BLaER1 treated with 17β-estradiol and CSF1 and Interleukin-3, amounts not matched to agents 10 nM and 100 nM (cell line): ENCODE data around the gene ZNF107.

ENCODE experiments used
- H3K27ac ChIP-seq, 11 experiments: shearing (Covaris generic); formaldehyde crosslinking; 2 replicates each; pipeline ENCODE4 v1.8.1; 2022
- H3K27me3 ChIP-seq, 11 experiments: shearing (Covaris generic); formaldehyde crosslinking; 2 replicates each; pipeline ENCODE4 v1.8.1; 2022
- H3K36me3 ChIP-seq, 11 experiments: shearing (Covaris generic); formaldehyde crosslinking; 2 replicates each; pipeline ENCODE4 v1.8.1; 2022
- H3K4me1 ChIP-seq, 10 experiments: shearing (Covaris generic); formaldehyde crosslinking; 2 replicates each; pipeline ENCODE4 v1.8.1; 2022
- H3K4me2 ChIP-seq, 11 experiments: shearing (Covaris generic); formaldehyde crosslinking; 2 replicates each; pipeline ENCODE4 v1.8.1; 2022
- H3K4me3 ChIP-seq, 10 experiments: shearing (Covaris generic); formaldehyde crosslinking; 2 replicates each; pipeline ENCODE4 v1.8.1; 2022
- H3K9ac ChIP-seq, 11 experiments: shearing (Covaris generic); formaldehyde crosslinking; 2 replicates each; pipeline ENCODE4 v1.8.1; 2022
- H3K9me3 ChIP-seq, 11 experiments: shearing (Covaris generic); formaldehyde crosslinking; replicated peaks in 1 of 11; 2 replicates each; pipeline ENCODE4 v1.8.1; 2022
- H4K20me1 ChIP-seq, 11 experiments: shearing (Covaris generic); formaldehyde crosslinking; 2 replicates each; pipeline ENCODE4 v1.8.1; 2022
- Cebpa-rat ChIP-seq, 11 experiments: shearing (Covaris generic); IDR thresholded peaks; 2 replicates each; pipeline ENCODE4 v1.8.1; 2022

The ZNF107 gene

GRCh38 chr7:64630496-64630895 is 35.4 kb upstream of the ZNF107 start:
- no peak overlapping the region for H3K27ac ChIP-seq
- no peaks in the 10 kb centered on the region for H3K36me3 ChIP-seq
- TF ChIP-seq Cebpa-rat (IDR thresholded peaks at IDR 0.05): no peak
- no peak overlapping the region for H3K4me2 ChIP-seq
- no peaks in the 10 kb centered on the region for H3K27me3 ChIP-seq
- H3K4me3 ChIP-seq: no peak overlapping the region
- H3K9ac ChIP-seq: no peak overlapping the region
- no peaks in the 10 kb centered on the region for H4K20me1 ChIP-seq
- H3K9me3 ChIP-seq: peaks cover 0 to 5% (median 0%) of the 10 kb centered on the region in 11 experiments; a peak in 2 of 22 replicates
- no peaks in the 10 kb centered on the region for H3K4me1 ChIP-seq

GRCh38 chr7:64632029-64632428 is 33.9 kb upstream of the ZNF107 start:
- Histone ChIP-seq H3K4me1 (no peaks in the 10 kb centered on the region), H3K9me3 (peaks cover 0 to 20% (median 4%) of the 10 kb centered on the region in 11 experiments; a peak in 5 of 22 replicates), H3K4me2 (no peak overlapping the region), H3K9ac (no peak overlapping the region), H3K4me3 (no peak overlapping the region), H3K27ac (no peak overlapping the region), H3K36me3 (no peaks in the 10 kb centered on the region), H3K27me3 (no peaks in the 10 kb centered on the region), H4K20me1 (no peaks in the 10 kb centered on the region)
- TF ChIP-seq Cebpa-rat (IDR thresholded peaks at IDR 0.05): peak in 1 of 11 experiments; percentile 46; a peak in 2 of 22 replicates

- no peak overlapping the region for H3K4me2 ChIP-seq
- H3K27ac ChIP-seq: no peak overlapping the region
- H3K9ac ChIP-seq: no peak overlapping the region
- H3K4me3 ChIP-seq: no peak overlapping the region
- H3K27me3 ChIP-seq: no peaks in the 10 kb centered on the region
- no peaks in the 10 kb centered on the region for H4K20me1 ChIP-seq
- H3K9me3 ChIP-seq: peaks cover 0 to 20% (median 4%) of the 10 kb centered on the region in 11 experiments; a peak in 5 of 22 replicates
- no peaks in the 10 kb centered on the region for H3K4me1 ChIP-seq
- no peaks in the 10 kb centered on the region for H3K36me3 ChIP-seq
- TF ChIP-seq Cebpa-rat (IDR thresholded peaks at IDR 0.05): peak in 6 of 11 experiments; percentile 12 to 73 (median 43); a peak in 7 of 22 replicates
Measured at GRCh38 chr7:64633401-64633800, 32.5 kb upstream of the ZNF107 start.

GRCh38 chr7:64634406-64635062 is 31.4 kb upstream of the ZNF107 start:
- Histone ChIP-seq H3K4me2 (no peak overlapping the region), H3K9ac (no peak overlapping the region), H3K27me3 (no peaks in the 10 kb centered on the region), H3K4me3 (no peak overlapping the region), H3K27ac (no peak overlapping the region), H3K9me3 (peaks cover 0 to 20% (median 4%) of the 10 kb centered on the region in 11 experiments; a peak in 5 of 22 replicates), H3K4me1 (no peaks in the 10 kb centered on the region), H4K20me1 (no peaks in the 10 kb centered on the region), H3K36me3 (no peaks in the 10 kb centered on the region)
- TF ChIP-seq Cebpa-rat (IDR thresholded peaks at IDR 0.05): peak in 1 of 11 experiments; percentile 58; a peak in 2 of 22 replicates

GRCh38 chr7:64636386-64636785 is 29.5 kb upstream of the ZNF107 start:
- no peak for TF ChIP-seq Cebpa-rat (IDR thresholded peaks at IDR 0.05)
- Histone ChIP-seq H3K4me2 (no peak overlapping the region), H3K9ac (no peak overlapping the region), H3K27ac (no peak overlapping the region), H3K27me3 (no peaks in the 10 kb centered on the region), H3K4me3 (no peak overlapping the region), H3K36me3 (no peaks in the 10 kb centered on the region), H3K9me3 (peaks cover 0 to 20% (median 4%) of the 10 kb centered on the region in 11 experiments; a peak in 6 of 22 replicates), H4K20me1 (no peaks in the 10 kb centered on the region), H3K4me1 (no peaks in the 10 kb centered on the region)

GRCh38 chr7:64637521-64638445 is 28.1 kb upstream of the ZNF107 start:
- no peak for TF ChIP-seq Cebpa-rat (IDR thresholded peaks at IDR 0.05)
- no peaks in the 10 kb centered on the region for H3K36me3 ChIP-seq
- H3K27me3 ChIP-seq: no peaks in the 10 kb centered on the region
- H4K20me1 ChIP-seq: no peaks in the 10 kb centered on the region
- no peak overlapping the region for H3K4me3 ChIP-seq
- H3K4me2 ChIP-seq: no peak overlapping the region
- no peak overlapping the region for H3K27ac ChIP-seq
- no peaks in the 10 kb centered on the region for H3K4me1 ChIP-seq
- H3K9me3 ChIP-seq: peaks cover 0 to 20% (median 4%) of the 10 kb centered on the region in 11 experiments; a peak in 6 of 22 replicates
- no peak overlapping the region for H3K9ac ChIP-seq

- no peaks in the 10 kb centered on the region for H3K27me3 ChIP-seq
- no peak overlapping the region for H3K4me3 ChIP-seq
- no peak overlapping the region for H3K9ac ChIP-seq
- H3K4me1 ChIP-seq: no peaks in the 10 kb centered on the region
- no peak overlapping the region for H3K27ac ChIP-seq
- H3K4me2 ChIP-seq: no peak overlapping the region
- no peaks in the 10 kb centered on the region for H3K36me3 ChIP-seq
- no peaks in the 10 kb centered on the region for H4K20me1 ChIP-seq
- no peak for TF ChIP-seq Cebpa-rat (IDR thresholded peaks at IDR 0.05)
- peaks cover 0 to 19% (median 4%) of the 10 kb centered on the region in 11 experiments; a peak in 7 of 22 replicates for H3K9me3 ChIP-seq
Measured at GRCh38 chr7:64638822-64639221, 27.1 kb upstream of the ZNF107 start.

GRCh38 chr7:64639267-64640001 is 26.5 kb upstream of the ZNF107 start:
- Histone ChIP-seq H3K4me1 (no peaks in the 10 kb centered on the region), H3K4me3 (no peak overlapping the region), H3K9ac (no peak overlapping the region), H3K27ac (no peak overlapping the region), H3K9me3 (peaks cover 0 to 16% (median 6%) of the 10 kb centered on the region in 11 experiments; a peak in 6 of 22 replicates), H3K27me3 (no peaks in the 10 kb centered on the region), H3K36me3 (no peaks in the 10 kb centered on the region), H3K4me2 (no peak overlapping the region), H4K20me1 (no peaks in the 10 kb centered on the region)
- TF ChIP-seq Cebpa-rat (IDR thresholded peaks at IDR 0.05): no peak

- no peaks in the 10 kb centered on the region for H3K27me3 ChIP-seq
- no peaks in the 10 kb centered on the region for H3K36me3 ChIP-seq
- no peak overlapping the region for H3K27ac ChIP-seq
- no peak for TF ChIP-seq Cebpa-rat (IDR thresholded peaks at IDR 0.05)
- H3K4me3 ChIP-seq: no peak overlapping the region
- H4K20me1 ChIP-seq: no peaks in the 10 kb centered on the region
- no peaks in the 10 kb centered on the region for H3K4me1 ChIP-seq
- no peak overlapping the region for H3K9ac ChIP-seq
- peaks cover 0 to 15% (median 6%) of the 10 kb centered on the region in 11 experiments; a peak in 6 of 22 replicates for H3K9me3 ChIP-seq
- H3K4me2 ChIP-seq: no peak overlapping the region
Measured at GRCh38 chr7:64640504-64640903, 25.4 kb upstream of the ZNF107 start.
